NCI-H128 (cell line): ENCODE results near the gene XYLT2.
"Not testable (repeated sequence)": the region's sequence is repeated elsewhere in the genome, so short reads cannot be mapped to it uniquely, and the experiment has no call there.

Source experiments
- DNase-seq: peaks from one replicate; lab custom pipeline; 2025; ENCODE audit not compliant: unreplicated experiment; lab: John Stamatoyannopoulos, UW

The XYLT2 gene

GRCh38 chr17:50319306-50320004 is 26.5 kb upstream of the XYLT2 start:
- no peak for DNase-seq

- no peak for DNase-seq
These were observed 23.7 kb upstream of the XYLT2 start for GRCh38 chr17:50322271-50322670.

- no peak for DNase-seq
These were observed 22.9 kb upstream of the XYLT2 start for GRCh38 chr17:50323060-50323459.

GRCh38 chr17:50325906-50326305 is 20.0 kb upstream of the XYLT2 start:
- no peak for DNase-seq

GRCh38 chr17:50326831-50327364 is 19.0 kb upstream of the XYLT2 start:
- DNase-seq, result no peak

- DNase-seq, result no peak
These were observed 17.3 kb upstream of the XYLT2 start for GRCh38 chr17:50328363-50329325.

GRCh38 chr17:50329716-50330115 is 16.2 kb upstream of the XYLT2 start:
- DNase-seq, result no peak

GRCh38 chr17:50330151-50330775 is 15.7 kb upstream of the XYLT2 start:
- DNase-seq, result no peak

GRCh38 chr17:50331085-50331791 is 14.7 kb upstream of the XYLT2 start:
- no peak for DNase-seq

- DNase-seq, result no peak
These were observed 13.7 kb upstream of the XYLT2 start for GRCh38 chr17:50332196-50332595.

- DNase-seq, result not testable (repeated sequence)
These were observed 12.5 kb upstream of the XYLT2 start for GRCh38 chr17:50333291-50334057.

- DNase-seq, result no peak
These were observed 8.0 kb upstream of the XYLT2 start for GRCh38 chr17:50337956-50338355.

GRCh38 chr17:50338645-50339044 is 7.3 kb upstream of the XYLT2 start:
- no peak for DNase-seq

- no peak for DNase-seq
These were observed 6.5 kb upstream of the XYLT2 start for GRCh38 chr17:50339381-50339780.

GRCh38 chr17:50344731-50345365 is 1.1 kb upstream of the XYLT2 start:
- no peak for DNase-seq

GRCh38 chr17:50346313-50347116 is 589 bp downstream of the XYLT2 start:
- no peak for DNase-seq

- no peak for DNase-seq
These were observed 1.4 kb downstream of the XYLT2 start for GRCh38 chr17:50347117-50347893.

- no peak for DNase-seq
These were observed 2.0 kb downstream of the XYLT2 start for GRCh38 chr17:50347894-50348291.
